OCI-M1 (cell line): ENCODE results near the gene FECH.
"Not testable (repeated sequence)": the region's sequence is repeated elsewhere in the genome, so short reads cannot be mapped to it uniquely, and the experiment has no call there.

Source experiments
- DNase-seq: peaks from one replicate; lab custom pipeline; 2025; lab: John Stamatoyannopoulos, UW

The FECH gene

GRCh38 chr18:57586251-57587049, at the start of gene FECH:
TSS of gene FECH (minus strand) at chr18:57586702. CDS start at chr18:57586620, 82 bp downstream.
- DNase-seq, result peak; percentile 69

DNA sequence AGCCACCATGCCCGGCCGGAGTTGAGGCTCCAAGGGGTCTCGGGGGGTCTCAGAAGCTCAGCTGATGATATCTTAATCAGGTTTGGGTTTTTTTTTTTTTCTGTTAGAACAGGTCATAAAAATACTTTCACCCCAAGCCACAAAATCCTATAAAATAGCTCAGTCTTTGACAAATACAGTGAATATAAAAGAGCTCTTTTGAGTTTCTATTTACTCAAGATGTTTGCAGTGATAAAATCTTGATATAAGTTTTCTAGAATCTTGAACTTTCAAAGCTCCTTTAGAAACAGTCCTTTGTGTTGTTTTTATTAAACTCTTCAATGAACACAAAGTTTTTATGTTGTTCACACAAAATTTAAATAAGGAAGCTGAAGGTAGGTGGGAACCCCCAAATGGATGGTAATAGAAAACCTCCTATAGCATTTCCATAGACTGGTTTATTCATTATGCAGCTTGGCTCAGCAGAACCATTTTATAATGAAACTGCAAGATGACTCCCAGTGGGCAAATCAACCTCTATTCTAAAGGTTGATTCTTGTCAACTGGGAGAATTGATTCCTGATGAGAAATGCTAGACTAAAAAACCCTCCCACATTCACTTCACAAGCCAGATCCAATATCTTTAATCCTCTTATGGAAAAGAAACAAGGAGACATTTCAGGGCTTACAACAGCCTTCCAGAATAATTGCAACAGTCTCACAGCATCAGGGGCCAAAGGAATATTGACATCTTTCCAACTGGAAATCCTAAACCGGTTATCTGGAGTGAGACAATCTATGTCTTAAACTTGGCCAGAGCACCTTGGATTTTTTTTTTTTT, 48.7 kb upstream of the FECH start:
- DNase-seq, result no peak

DNA sequence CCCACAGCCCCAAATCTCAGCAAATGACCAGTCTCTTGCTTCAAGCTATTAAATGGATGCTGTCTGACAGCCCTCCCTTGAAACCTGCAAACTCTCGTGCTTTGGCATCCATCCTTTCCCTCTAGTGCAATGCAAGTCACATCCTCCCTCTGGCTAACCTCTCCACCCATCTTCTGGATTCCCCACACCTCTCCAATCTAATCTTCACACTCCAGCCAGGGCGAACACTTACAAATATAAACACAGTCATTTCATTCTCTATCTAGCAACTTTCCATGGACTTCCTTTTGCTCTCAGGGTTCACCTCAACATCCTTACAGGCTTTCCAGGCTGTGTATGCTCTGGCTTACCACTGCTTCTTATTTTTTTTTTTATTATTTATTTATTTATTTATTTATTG, 45.2 kb upstream of the FECH start:
- DNase-seq, result no peak

- DNase-seq, result no peak
Observed at GRCh38 chr18:57630754-57631595, 44.5 kb upstream of the FECH start.

DNA sequence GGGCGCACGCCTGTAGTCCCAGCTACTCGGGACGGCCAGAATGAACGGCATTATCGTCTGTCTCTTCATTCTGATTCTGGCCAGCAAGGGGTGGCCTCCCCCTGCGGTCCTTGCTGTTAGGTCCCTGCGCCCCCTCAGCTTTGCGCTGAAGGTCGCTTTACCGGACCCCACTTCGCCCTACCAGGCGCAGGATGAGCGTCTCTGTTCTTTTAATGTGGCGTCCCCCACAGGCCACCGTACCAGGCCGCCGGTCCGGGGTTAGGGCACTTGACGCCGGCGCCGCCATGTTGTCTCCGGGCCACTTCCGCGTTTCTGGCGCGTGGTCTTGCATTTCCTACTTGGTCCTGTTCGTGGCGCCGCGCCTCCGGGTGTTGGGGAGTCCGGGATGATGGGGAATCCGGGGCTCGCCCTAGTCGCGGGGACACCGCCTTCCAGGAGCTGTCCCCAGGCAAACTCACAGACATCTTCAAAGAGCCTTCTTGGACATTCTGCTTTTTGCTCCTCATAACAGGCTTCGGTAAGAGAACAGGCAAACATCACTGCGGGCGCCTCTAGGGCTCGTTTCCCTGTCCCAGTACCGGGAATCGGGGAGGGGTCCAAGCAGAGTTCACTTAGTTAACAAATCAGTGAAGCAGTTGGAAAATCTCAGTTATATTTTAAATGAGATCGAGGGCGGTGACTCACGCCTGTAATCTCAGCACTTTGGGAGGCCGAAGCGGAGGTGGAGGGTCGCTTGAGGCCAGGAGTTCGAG, 43.7 kb upstream of the FECH start:
- peak; percentile 94 for DNase-seq

GRCh38 chr18:57629422-57629821, 42.9 kb upstream of the FECH start:
- no peak for DNase-seq

DNA sequence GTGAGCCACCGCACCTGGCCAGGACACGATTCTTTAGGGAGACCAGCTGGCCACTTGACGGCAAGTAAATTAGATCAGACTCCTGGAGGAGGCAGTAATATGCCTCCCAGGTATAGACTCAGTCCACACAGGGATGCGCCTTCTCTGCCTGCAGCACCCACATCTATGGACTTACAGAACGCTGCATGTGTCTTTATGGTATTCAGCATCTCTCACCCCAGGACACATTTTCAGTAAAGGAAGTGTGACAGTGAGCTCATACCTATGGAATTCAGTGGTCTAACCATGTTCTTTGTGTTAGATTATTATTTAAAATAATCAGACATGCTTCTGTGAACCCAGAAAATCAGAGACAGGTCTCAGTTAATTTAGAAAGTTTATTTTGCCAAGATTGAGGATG, 41.0 kb upstream of the FECH start:
- no peak for DNase-seq

DNA sequence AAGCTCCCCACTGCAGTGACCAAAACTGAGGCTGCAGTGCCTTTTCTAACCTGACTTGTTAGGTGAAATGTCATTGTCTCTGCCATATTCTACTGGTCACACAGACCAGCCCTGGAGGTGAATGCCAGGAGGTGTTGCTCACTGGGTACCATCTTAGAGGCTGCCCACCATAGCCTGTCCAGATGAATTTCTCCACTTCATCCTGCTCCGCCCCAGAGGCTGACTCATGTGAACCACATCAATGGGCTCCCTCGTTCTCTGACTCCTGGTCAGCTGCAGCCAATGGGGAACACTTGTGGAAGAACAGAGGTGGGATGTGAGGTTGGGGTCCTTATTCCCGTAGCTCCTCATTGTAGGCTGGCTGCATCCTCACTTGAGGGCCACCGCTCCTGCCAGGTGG, 38.5 kb upstream of the FECH start:
- no peak for DNase-seq

DNA sequence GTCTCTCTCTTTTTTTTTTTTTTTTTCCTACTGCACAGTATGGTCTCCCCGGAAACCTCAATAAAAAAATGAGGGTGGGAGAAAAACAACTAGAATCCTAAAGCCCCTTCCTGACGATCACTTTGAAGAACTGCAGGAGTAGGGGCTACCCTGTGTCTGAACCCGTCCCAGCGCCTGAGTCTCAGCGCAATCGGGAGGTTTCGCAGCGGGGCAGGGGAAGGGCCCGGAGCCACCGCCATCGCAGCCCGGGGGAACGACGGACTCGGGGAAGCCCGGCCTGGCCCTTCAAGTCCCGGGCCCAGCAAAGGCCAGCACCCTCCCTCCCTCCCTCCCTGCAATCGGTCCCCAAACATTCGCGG, 34.7 kb upstream of the FECH start:
- peak; percentile 45 for DNase-seq

GRCh38 chr18:57619876-57620275, 33.4 kb upstream of the FECH start:
- DNase-seq, result no peak

GRCh38 chr18:57618910-57619309, 32.4 kb upstream of the FECH start:
- DNase-seq, result no peak

- no peak for DNase-seq
Observed at GRCh38 chr18:57603871-57604270, 17.4 kb upstream of the FECH start.

- DNase-seq, result no peak
Observed at GRCh38 chr18:57595347-57595746, 8.8 kb upstream of the FECH start.

DNA sequence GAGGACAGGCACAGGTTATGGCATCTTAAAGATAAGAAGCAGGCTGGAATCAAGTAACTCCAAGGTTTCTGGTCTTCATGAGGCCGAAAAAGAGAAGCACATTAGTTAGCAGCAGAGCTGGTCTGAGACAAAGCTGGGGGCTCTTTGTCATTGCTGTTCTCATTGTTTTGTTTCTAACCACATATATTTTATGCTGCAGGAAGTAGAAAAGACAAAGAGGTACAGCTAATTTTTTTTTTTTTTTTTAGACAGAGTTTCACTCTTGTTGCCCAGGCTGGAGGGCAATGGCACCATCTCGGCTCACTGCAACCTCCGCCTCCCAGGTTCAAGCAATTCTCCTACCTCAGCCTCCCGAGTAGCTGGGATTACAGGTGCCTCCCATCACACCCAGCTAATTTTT, 6.2 kb upstream of the FECH start:
- DNase-seq, result not testable (repeated sequence)

DNA sequence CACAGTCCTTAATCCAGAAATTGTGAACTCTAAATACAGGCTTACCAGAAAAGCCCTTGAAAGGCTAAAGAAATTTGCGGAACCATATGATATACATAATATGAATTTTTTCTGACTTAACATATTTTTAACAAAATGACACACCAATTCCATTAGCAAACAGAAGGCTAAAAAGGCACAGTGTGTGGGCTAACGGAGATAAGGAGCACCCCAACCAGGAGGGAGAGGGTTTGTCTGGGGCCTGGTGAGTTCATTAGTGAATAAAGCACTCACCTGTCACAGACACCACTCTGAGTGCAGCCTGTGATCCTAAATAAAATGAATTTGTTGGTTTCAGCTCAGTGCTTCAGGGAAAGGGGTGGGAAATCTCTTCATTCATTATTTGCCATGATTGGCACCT, 2.7 kb upstream of the FECH start:
- no peak for DNase-seq

DNA sequence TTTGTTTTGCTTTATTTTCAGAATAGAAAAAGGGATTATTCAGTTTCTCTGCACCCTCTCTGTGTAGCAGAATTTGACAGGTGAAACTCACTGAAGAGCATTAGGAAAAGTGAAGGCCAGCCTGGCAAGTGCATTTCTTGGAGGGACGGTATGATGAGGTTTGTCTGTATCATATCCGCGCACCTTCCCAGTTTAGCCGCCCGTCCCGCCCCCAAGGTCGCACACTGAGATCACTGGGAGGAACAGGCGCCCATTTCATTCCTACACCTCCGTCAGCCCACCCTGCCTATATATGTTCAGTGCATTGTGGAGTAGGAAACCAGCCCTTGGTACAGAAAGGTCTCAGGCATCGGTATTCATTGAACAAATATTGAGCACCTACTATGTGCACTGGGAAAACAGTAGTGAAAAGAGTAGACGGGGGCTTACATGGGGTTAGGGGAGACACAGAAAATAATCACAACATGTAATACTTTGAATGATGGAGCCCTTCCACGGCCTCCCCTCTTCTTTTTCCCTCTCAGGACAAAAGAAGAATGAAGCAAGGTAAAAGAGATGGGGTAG, 678 bp upstream of the FECH start:
- no peak for DNase-seq

DNA sequence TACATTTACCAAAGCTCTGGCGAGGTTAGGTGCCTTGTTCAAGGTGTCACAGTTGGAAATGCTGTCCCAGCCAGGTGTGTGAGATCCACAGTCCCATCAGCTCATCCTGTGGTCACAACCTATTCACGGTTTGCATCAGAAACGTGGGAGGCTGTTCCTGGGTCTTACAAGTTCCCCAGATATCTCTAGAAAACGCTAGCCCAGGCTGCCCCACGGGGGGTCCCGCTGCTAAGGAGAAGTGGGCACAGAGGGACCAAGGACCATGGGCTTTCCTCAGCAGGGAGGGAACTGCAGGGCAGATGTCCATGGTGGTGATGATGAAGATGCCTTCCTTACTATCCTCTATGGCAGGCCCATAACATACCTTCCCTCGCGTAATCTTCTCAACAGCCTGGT, 649 bp downstream of the FECH start:
- peak; percentile 47 for DNase-seq

- peak; percentile 47 for DNase-seq
Observed at GRCh38 chr18:57585421-57585820, 1.1 kb downstream of the FECH start.

DNA sequence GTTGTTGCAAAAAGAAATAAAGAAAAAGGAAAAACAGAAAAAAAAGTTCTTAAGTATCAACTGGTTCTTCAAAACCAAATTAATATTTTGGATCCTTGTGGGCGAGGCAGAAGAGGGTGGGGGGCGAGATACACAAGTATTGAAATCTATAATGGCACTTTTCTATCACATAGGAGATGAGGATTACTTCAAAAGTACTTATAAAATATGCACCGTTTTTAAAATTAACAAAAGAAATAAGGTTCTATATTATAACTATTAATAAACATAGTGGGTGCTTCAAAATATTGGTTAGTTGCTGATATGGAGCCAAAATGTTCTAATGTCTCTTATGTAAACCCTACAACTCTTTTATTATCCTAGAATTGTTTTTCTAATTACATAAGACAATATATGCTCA, 2.1 kb downstream of the FECH start:
- DNase-seq, result no peak

GRCh38 chr18:57583297-57583835, 3.1 kb downstream of the FECH start:
- DNase-seq, result peak; percentile 97

- DNase-seq, result peak; percentile 88
Observed at GRCh38 chr18:57581301-57581934, 5.1 kb downstream of the FECH start.
